ENCODE results near the gene FAM234B.
"Not testable (repeated sequence)": the region's sequence is repeated elsewhere in the genome, so short reads cannot be mapped to it uniquely, and the experiment has no call there.

The FAM234B gene

DNA sequence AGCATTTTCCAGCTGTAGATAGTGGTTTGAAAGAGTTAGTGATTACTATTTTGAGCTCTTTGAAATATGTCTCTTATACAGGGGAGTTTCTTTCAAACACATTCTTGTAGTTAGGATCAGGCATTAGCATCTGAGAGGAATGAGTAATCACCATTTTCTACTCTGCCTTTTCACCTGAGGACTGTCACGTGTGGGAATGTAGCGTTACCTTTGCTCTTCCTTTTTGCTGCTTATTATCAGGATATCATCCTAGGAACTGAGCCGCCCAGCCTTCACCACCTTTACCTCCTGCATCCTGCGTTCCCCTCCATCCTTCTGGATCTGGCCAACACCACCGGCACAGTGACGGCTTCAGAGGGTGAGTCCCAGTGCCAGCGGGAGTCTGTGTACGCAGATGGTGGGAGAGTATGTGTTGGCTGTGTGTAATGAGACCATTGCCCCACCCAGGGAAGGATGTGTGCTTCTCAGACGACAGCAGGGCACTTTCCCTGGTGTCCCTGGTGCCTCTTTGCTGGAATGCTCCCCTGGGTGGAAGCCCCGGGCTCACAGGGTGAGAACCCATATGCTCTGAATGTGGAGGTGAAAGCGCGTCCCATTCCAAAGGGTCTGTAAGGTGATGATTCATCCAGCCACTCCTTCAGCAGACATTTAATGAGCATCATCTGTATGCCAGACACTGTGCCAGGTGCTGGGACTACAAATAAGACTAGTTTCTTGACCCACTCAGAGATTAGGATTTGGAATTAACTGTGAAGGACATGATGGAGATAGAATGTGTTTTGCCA lies 31.8 kb downstream of the FAM234B start:
- Histone ChIP-seq H3K9ac (ENCODE audit: low read length in 2 of 2) (no peak overlapping the region), H3K9me3 (ENCODE audit: control insufficient read depth in 2 of 2, low read length in 2 of 2) (no peaks in the 10 kb centered on the region), H3K36me3 (ENCODE audit: control insufficient read depth in 2 of 2, insufficient read depth in 2 of 2, low read length in 2 of 2) (peaks cover 9 to 22% of the 10 kb centered on the region in 2 donors), H3K4me1 (ENCODE audit: control insufficient read depth, insufficient read depth, low read length) (no peaks in the 10 kb centered on the region), H3K27ac (ENCODE audit: low read length) (no peak overlapping the region), H3K27me3 (ENCODE audit: control insufficient read depth in 1 of 2, insufficient read depth in 2 of 2, low read length in 2 of 2) (no peaks in the 10 kb centered on the region), H3K4me3 (ENCODE audit: low read length in 2 of 2) (no peak overlapping the region)

DNA sequence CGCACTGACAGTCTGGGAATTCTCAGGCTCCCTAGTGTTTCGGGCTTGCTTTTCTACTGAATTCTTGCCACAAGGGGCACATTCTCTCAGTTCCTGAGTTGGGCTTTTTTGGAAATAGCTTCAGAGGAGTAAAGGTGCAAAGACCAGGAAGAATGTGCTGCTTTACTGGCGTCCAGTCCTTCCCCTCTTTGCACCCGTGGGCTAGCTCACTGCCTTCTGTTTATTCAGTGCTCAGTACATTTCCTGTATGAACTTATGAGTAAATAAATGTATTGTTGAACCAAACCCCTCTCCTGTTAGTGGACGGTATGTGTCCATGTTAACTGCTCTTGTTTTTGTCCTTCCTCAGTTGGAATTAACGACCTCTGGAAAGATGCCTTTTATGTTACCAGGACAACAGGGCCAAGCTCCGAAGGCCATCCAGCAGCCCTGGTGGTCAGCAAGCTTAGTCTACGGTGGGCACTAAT lies 35.3 kb downstream of the FAM234B start:
- no peaks in the 10 kb centered on the region for H3K4me1 ChIP-seq (ENCODE audit: control insufficient read depth, insufficient read depth, low read length)
- H3K9me3 ChIP-seq (ENCODE audit: control insufficient read depth in 2 of 2, low read length in 2 of 2): no peaks in the 10 kb centered on the region
- no peak overlapping the region for H3K4me3 ChIP-seq (ENCODE audit: low read length in 2 of 2)
- H3K27me3 ChIP-seq (ENCODE audit: control insufficient read depth in 1 of 2, insufficient read depth in 2 of 2, low read length in 2 of 2): no peaks in the 10 kb centered on the region
- peaks cover 12 to 14% of the 10 kb centered on the region in 2 donors for H3K36me3 ChIP-seq (ENCODE audit: control insufficient read depth in 2 of 2, insufficient read depth in 2 of 2, low read length in 2 of 2)
- H3K27ac ChIP-seq (ENCODE audit: low read length): no peak overlapping the region
- no peak overlapping the region for H3K9ac ChIP-seq (ENCODE audit: low read length in 2 of 2)

- H3K27me3 ChIP-seq (ENCODE audit: control insufficient read depth in 1 of 2, insufficient read depth in 2 of 2, low read length in 2 of 2): no peaks in the 10 kb centered on the region
- H3K4me1 ChIP-seq (ENCODE audit: control insufficient read depth, insufficient read depth, low read length): no peaks in the 10 kb centered on the region
- peaks cover 12 to 13% of the 10 kb centered on the region in 2 donors for H3K36me3 ChIP-seq (ENCODE audit: control insufficient read depth in 2 of 2, insufficient read depth in 2 of 2, low read length in 2 of 2)
- no peak overlapping the region for H3K4me3 ChIP-seq (ENCODE audit: low read length in 2 of 2)
- H3K9ac ChIP-seq (ENCODE audit: low read length in 2 of 2): no peak overlapping the region
- no peak overlapping the region for H3K27ac ChIP-seq (ENCODE audit: low read length)
- H3K9me3 ChIP-seq (ENCODE audit: control insufficient read depth in 2 of 2, low read length in 2 of 2): no peaks in the 10 kb centered on the region
Measured at GRCh38 chr12:13080266-13080665, 36.1 kb downstream of the FAM234B start.

DNA sequence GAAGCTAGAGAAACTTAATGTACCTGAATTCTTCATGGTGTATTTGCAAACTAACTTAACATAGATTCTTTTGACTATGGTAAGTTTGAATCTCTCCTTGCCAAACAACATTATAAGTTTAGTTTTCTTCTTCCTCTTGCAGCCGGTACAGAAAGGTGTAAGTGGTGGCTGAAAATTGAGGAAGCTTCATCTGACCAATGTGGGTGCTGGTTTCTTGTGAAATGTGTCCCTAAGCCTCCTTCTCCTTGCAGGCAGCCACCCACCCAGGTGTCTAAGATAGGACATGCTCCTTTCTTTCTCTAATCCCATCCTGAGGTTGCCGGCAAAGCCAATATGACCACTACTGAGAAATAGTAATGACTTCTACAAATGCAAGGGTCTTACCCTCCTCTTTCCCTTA lies 38.7 kb downstream of the FAM234B start:
- H3K36me3 ChIP-seq (ENCODE audit: control insufficient read depth in 2 of 2, insufficient read depth in 2 of 2, low read length in 2 of 2): peaks cover 2 to 7% of the 10 kb centered on the region in 2 donors
- H3K4me3 ChIP-seq (ENCODE audit: low read length in 2 of 2): no peak overlapping the region
- no peak overlapping the region for H3K27ac ChIP-seq (ENCODE audit: low read length)
- no peaks in the 10 kb centered on the region for H3K27me3 ChIP-seq (ENCODE audit: control insufficient read depth in 1 of 2, insufficient read depth in 2 of 2, low read length in 2 of 2)
- no peak overlapping the region for H3K9ac ChIP-seq (ENCODE audit: low read length in 2 of 2)
- H3K9me3 ChIP-seq (ENCODE audit: control insufficient read depth in 2 of 2, low read length in 2 of 2): no peaks in the 10 kb centered on the region
- H3K4me1 ChIP-seq (ENCODE audit: control insufficient read depth, insufficient read depth, low read length): no peaks in the 10 kb centered on the region

- H3K9me3 ChIP-seq (ENCODE audit: control insufficient read depth in 2 of 2, low read length in 2 of 2); H3K4me3 ChIP-seq (ENCODE audit: low read length in 2 of 2); H3K9ac ChIP-seq (ENCODE audit: low read length in 2 of 2); H3K4me1 ChIP-seq (ENCODE audit: control insufficient read depth, insufficient read depth, low read length); H3K36me3 ChIP-seq (ENCODE audit: control insufficient read depth in 2 of 2, insufficient read depth in 2 of 2, low read length in 2 of 2); H3K27ac ChIP-seq (ENCODE audit: low read length); H3K27me3 ChIP-seq (ENCODE audit: control insufficient read depth in 1 of 2, insufficient read depth in 2 of 2, low read length in 2 of 2): not testable (repeated sequence)
Measured at GRCh38 chr12:13083638-13084037, 39.5 kb downstream of the FAM234B start.

- no peak overlapping the region for H3K27ac ChIP-seq (ENCODE audit: low read length)
- no peak overlapping the region for H3K9ac ChIP-seq (ENCODE audit: low read length in 2 of 2)
Measured at GRCh38 chr12:13084898-13085640, 40.9 kb downstream of the FAM234B start.

GRCh38 chr12:13085968-13086686 lies 41.9 kb downstream of the FAM234B start:
- Histone ChIP-seq H3K36me3 (ENCODE audit: control insufficient read depth in 2 of 2, insufficient read depth in 2 of 2, low read length in 2 of 2) (peaks cover under 1 to 2% of the 10 kb centered on the region in 2 donors), H3K9me3 (ENCODE audit: control insufficient read depth in 2 of 2, low read length in 2 of 2) (no peaks in the 10 kb centered on the region), H3K4me1 (ENCODE audit: control insufficient read depth, insufficient read depth, low read length) (no peaks in the 10 kb centered on the region), H3K9ac (ENCODE audit: low read length in 2 of 2) (no peak overlapping the region), H3K27ac (ENCODE audit: low read length) (no peak overlapping the region), H3K27me3 (ENCODE audit: control insufficient read depth in 1 of 2, insufficient read depth in 2 of 2, low read length in 2 of 2) (no peaks in the 10 kb centered on the region), H3K4me3 (ENCODE audit: low read length in 2 of 2) (no peak overlapping the region)

More at GRCh38 chr12:13084898-13085640, 40.9 kb downstream of the FAM234B start:
- H3K27me3 ChIP-seq (ENCODE audit: control insufficient read depth in 1 of 2, insufficient read depth in 2 of 2, low read length in 2 of 2): no peaks in the 10 kb centered on the region
- H3K4me3 ChIP-seq (ENCODE audit: low read length in 2 of 2): no peak overlapping the region
- no peaks in the 10 kb centered on the region for H3K9me3 ChIP-seq (ENCODE audit: control insufficient read depth in 2 of 2, low read length in 2 of 2)
- H3K36me3 ChIP-seq (ENCODE audit: control insufficient read depth in 2 of 2, insufficient read depth in 2 of 2, low read length in 2 of 2): peaks cover 2 to 7% of the 10 kb centered on the region in 2 donors
- H3K4me1 ChIP-seq (ENCODE audit: control insufficient read depth, insufficient read depth, low read length): no peaks in the 10 kb centered on the region

DNA sequence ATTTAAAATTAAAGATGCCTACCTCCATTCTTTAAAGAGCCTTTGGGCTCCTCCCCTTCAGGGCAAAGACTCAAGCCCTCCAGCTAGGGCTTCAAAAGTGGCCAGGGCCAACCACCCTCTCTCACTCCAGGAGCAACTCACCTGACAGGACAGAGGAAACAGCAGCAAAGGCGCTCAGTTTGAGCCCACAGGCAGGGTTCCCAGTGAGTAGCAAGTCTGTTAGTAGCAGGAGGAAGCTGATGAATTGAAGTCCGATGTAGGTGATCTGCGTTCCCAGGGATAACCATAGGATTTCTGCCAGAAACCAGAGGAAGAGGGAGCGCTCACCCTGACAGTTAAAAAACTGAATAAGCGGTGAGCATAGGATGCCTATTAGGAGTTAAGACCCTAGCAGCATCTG lies 43.6 kb downstream of the FAM234B start:
- no peak overlapping the region for H3K27ac ChIP-seq (ENCODE audit: low read length)
- no peaks in the 10 kb centered on the region for H3K27me3 ChIP-seq (ENCODE audit: control insufficient read depth in 1 of 2, insufficient read depth in 2 of 2, low read length in 2 of 2)
- H3K9me3 ChIP-seq (ENCODE audit: control insufficient read depth in 2 of 2, low read length in 2 of 2): no peaks in the 10 kb centered on the region
- H3K36me3 ChIP-seq (ENCODE audit: control insufficient read depth in 2 of 2, insufficient read depth in 2 of 2, low read length in 2 of 2): peaks cover 0 to 2% of the 10 kb centered on the region in 2 donors
- no peak overlapping the region for H3K9ac ChIP-seq (ENCODE audit: low read length in 2 of 2)
- H3K4me1 ChIP-seq (ENCODE audit: control insufficient read depth, insufficient read depth, low read length): no peaks in the 10 kb centered on the region
- H3K4me3 ChIP-seq (ENCODE audit: low read length in 2 of 2): no peak overlapping the region

DNA sequence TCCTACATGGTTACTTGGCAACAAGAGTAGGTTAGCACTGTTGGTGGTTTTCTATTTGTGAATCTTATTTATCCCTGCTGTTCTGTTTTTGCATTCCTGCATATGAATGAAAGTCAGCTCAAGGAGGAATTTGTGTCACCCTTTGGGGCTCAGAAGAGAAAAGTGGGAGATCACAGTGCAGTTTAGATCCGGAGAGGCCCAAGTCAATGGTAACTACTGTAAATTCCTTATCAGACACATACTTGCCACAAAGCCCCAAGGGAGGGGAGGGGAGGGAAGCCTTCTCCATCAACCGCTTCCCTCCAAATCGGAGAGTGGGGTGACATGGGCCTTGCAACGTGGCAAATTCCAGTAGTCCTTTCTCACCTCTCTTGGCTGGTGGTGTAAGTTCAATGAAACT lies 44.3 kb downstream of the FAM234B start:
- Histone ChIP-seq H3K4me3 (ENCODE audit: low read length in 2 of 2) (no peak overlapping the region), H3K4me1 (ENCODE audit: control insufficient read depth, insufficient read depth, low read length) (peaks cover 3% of the 10 kb centered on the region), H3K27ac (ENCODE audit: low read length) (no peak overlapping the region), H3K36me3 (ENCODE audit: control insufficient read depth in 2 of 2, insufficient read depth in 2 of 2, low read length in 2 of 2) (peaks cover 0 to 2% of the 10 kb centered on the region in 2 donors), H3K27me3 (ENCODE audit: control insufficient read depth in 1 of 2, insufficient read depth in 2 of 2, low read length in 2 of 2) (no peaks in the 10 kb centered on the region), H3K9me3 (ENCODE audit: control insufficient read depth in 2 of 2, low read length in 2 of 2) (no peaks in the 10 kb centered on the region), H3K9ac (ENCODE audit: low read length in 2 of 2) (no peak overlapping the region)

DNA sequence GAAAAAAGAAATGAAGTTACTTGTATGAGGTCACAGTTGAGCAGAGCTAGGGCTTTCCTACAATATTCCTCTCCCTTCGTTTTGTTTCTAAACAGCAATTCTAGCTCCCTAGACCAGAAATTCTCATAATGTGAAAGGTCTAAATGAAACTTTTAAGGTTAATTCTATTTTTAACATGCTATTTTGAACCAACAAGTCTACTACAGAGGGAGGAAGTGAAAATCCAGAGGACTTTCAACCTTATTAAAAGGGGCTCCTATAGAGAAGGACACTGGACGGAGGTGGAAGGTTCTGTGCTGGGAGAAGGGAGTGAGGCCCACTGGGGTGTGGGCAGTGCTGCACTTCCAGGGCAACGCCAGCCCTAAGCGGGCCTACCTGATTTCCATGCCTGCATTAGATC lies 45.9 kb downstream of the FAM234B start:
- no peaks in the 10 kb centered on the region for H3K9me3 ChIP-seq (ENCODE audit: control insufficient read depth in 2 of 2, low read length in 2 of 2)
- H3K9ac ChIP-seq (ENCODE audit: low read length in 2 of 2): no peak overlapping the region
- no peaks in the 10 kb centered on the region for H3K36me3 ChIP-seq (ENCODE audit: control insufficient read depth in 2 of 2, insufficient read depth in 2 of 2, low read length in 2 of 2)
- no peak overlapping the region for H3K4me3 ChIP-seq (ENCODE audit: low read length in 2 of 2)
- no peaks in the 10 kb centered on the region for H3K27me3 ChIP-seq (ENCODE audit: control insufficient read depth in 1 of 2, insufficient read depth in 2 of 2, low read length in 2 of 2)
- H3K4me1 ChIP-seq (ENCODE audit: control insufficient read depth, insufficient read depth, low read length): peaks cover 4% of the 10 kb centered on the region
- H3K27ac ChIP-seq (ENCODE audit: low read length): no peak overlapping the region
